Spleen (tissue), 7 donors: ENCODE data around the gene CCNY.

Source experiments
- CTCF ChIP-seq, 11 experiments: fragments of 200-600 bp in 7 of 11; fragments of 450-650 bp in 4 of 11; sonication (generic) in 4 of 11; IDR thresholded peaks in 8 of 11; conservative IDR thresholded peaks in 3 of 11; 1 replicate in 7 of 11; 2 replicates in 4 of 11; pipeline versions ENCODE4 v1.4.0 to v1.8.0; 2016 to 2021; ENCODE audit warnings: antibody characterized with exemption in 11 of 11, inconsistent platforms in 4 of 11, mild to moderate bottlenecking in 1 of 11
- POLR2A ChIP-seq, 3 donors: fragments of 450-650 bp; IDR thresholded peaks; one replicate each; pipeline ENCODE4 v1.5.1; 2017; ENCODE audit warnings: antibody characterized with exemption in 3 of 3, mild to moderate bottlenecking in 1 of 3
- POLR2AphosphoS5 ChIP-seq, 3 donors: sonication (generic); formaldehyde crosslinking; IDR thresholded peaks; one replicate each; pipeline ENCODE4 v1.5.1; 2017; ENCODE audit warnings: antibody characterized with exemption in 3 of 3
- donor health status: DM: no; HTN: no; CAD: no; lungs with moderate emphysema.
- donor health status: DM: no; HTN: no; CAD: no.
- donor health status: DM: no; HTN: no; CAD: no.

GRCh38 chr10:35349389-35349915 is 13.1 kb downstream of the CCNY start:
- TF ChIP-seq POLR2A (IDR thresholded peaks at IDR 0.05) (no peak), CTCF (IDR thresholded peaks at IDR 0.05 in 8 of 11, conservative IDR thresholded peaks at IDR 0.05 in 3 of 11) (no peak), POLR2AphosphoS5 (IDR thresholded peaks at IDR 0.05) (no peak)
